ENCODE results near the gene BOC. TPM values are rescaled to one million over a fixed set of nuclear protein-coding genes. Genes with fewer than 3 reads are reported as not detected.

Gene BOC
- total RNA-seq, 1 donor from 2014 or later = 7.1 TPM

DNA sequence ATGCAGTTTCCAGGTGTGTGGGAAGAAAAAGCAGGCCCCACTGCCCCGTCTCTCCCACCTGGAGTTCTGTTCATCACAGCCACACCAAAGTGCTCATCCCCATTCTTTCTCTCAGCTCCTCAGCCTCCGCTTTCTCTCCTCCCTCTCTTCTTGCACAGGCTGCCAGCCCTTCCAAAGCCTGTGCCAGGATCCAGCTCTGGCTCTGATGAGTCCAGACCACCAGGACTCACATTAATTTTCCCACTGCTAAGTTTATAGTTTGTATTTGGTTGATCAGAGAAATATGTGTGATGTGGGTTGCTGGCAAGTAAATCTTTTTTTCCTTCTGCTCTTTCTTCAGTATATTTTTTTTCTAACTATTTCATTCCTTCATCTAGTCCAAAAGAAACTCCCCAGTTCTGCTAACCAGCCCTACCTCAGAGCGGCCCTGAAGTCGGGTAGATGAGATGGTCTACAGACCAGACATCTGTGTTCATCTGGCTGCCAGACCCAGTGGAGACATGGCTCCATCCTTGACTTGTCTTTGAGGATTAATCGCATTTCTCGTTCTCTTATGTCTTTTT lies 49.8 kb downstream of the BOC start:
- DNase-seq (ENCODE audit: missing footprints) = no peak
- peak; percentile 57 for ATAC-seq
- intact Hi-C loops (cut with DNase I) = no loop called here

DNA sequence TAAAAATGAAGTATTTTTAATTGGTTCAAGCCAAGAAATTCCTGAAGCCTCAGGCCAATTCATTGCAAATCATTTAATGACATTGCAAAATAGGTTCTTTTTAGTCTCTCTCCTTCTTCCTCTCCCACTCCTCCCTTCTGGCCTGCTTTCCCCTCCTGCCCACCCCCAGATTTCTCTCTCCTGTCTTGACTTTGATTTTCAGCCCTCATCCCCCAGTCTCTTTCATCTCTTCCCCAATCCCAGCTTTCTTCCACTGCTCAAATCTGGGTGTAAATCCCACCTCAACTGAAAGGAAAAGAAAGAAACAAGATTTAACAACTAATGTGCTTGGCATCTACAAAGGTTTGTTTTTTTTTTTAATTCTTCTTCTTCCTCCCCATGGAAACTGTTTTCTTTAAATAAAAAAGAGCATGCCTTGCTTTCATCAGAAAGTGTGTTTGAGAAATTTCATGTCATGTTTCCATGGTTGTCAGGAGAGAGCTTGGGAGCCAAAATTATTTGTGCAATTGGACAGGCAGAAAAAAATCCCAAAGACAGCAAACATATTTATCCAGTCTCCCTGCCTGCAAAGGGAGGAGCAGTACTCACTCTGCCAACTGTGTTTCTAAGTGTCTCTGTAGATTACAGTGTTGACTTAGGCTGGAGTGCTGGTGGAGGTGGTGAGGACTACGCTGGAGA lies 50.4 kb downstream of the BOC start:
- ATAC-seq = peak; percentile 94
- intact Hi-C loops (cut with DNase I) = no loop called here
- DNase-seq (ENCODE audit: missing footprints) = no peak

- ATAC-seq = no peak
- no peak for DNase-seq (ENCODE audit: missing footprints)
- intact Hi-C loops (cut with DNase I) = no loop called here
These were observed 50.9 kb downstream of the BOC start for GRCh38 chr3:113262304-113262665.

DNA sequence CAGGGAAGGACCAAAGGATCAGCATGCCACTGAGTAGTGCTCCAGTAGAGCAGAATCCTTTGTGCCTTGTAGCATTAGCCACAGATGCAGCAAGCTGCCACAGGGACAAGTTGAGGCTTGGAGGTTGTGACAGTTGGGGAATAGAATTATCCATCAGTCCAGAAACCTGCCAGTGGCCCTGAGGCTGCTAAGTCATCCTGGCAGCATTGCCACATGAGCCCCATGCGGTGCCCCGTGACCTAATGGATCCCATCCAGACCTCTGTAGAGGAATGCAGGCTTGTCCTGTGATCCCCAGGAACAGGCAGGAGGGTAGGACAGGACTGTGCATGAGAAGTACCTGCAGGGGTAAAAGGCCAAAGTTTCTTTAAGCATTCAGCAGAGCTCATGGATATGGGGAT lies 51.7 kb downstream of the BOC start:
- DNase-seq (ENCODE audit: missing footprints) (no peak), ATAC-seq (no peak)
- intact Hi-C loops (cut with DNase I) = no loop called here

DNA sequence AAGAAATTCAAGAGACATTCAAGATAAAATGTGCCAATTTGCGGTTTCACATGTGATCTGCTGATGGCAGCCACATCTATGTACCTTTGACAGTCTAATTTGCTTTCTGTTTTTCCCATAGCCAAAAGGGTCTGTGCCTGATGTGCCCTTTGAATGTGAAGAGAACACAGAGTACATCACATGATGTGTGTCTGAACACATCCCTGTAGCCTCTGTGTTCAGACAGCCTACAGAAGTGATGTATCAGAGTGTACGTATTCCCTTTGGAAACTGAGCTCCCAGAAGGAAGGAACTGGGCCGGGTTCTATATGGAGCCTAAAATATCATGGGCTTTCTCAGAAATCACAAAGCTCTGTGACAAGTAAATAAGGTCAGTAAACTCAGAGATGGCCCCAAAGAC lies 52.4 kb downstream of the BOC start:
- ATAC-seq (no peak), DNase-seq (ENCODE audit: missing footprints) (no peak)
- intact Hi-C loops (cut with DNase I) = no loop called here

DNA sequence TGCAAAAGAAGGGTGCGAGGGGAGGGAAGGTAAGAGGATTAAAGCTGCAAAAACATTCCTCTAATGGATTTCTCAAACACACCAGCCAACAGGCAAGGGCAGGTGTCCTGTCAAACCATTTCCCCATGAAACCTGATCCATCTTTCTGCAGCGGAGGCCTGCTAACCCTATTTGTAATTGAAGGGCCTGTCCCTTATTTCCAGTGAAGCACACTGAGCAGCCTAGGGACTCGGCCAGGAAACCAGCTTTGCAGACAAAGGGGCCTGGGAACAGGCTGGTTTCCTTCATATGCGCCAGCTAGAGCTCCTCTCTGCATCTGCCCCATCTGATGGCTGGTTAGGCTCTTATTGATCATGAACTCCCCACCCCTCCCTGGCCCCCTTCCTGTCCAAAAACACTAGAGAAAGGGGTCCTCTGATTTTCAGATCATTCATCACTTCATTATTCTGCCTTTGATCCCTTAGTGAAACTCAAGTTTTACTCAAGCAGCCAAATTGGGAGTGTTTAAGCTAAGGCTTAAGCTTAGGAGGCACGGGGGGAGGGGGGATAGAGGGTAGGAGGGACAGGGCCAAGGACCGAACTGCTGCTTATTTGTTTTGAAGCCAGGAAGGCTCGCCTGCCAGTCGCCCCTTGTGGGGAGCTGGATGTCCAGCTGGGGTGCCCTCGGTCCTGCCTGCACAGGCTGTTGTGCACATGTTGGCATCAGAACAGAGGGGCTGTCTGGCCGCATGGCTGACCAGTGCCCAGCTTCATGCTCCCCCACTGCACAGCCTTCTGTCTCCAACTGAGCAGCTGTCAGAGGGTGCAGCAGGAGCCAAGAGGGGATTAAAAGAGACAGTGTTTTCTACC lies 53.1 kb downstream of the BOC start:
- intact Hi-C loops (cut with DNase I) = no loop called here
- no peak for ATAC-seq
- DNase-seq (ENCODE audit: missing footprints) = no peak

DNA sequence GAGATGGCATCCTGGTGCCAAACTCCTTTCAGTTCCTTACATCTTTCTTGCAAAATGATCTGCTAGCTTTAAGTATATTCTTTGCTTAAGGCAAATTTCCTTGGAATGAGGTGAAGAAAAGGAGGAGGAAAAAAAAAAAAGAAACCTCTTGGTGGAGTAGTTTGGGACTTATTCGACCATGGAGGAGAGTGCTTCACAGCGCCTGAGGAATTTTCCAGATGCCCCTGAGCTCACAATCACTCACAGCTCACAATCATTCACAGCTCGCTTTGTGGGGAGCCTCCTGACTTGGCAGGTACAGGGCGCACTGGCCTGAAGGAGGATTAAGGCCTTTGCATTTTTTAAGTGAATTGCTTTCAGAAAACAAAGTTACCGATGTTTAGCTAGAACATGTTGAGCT lies 53.9 kb downstream of the BOC start:
- intact Hi-C loops (cut with DNase I) = no loop called here
- ATAC-seq = no peak
- no peak for DNase-seq (ENCODE audit: missing footprints)

- DNase-seq (ENCODE audit: missing footprints) = no peak
- intact Hi-C loops (cut with DNase I) = no loop called here
- ATAC-seq = no peak
These were observed 55.4 kb downstream of the BOC start for GRCh38 chr3:113266738-113267137.

DNA sequence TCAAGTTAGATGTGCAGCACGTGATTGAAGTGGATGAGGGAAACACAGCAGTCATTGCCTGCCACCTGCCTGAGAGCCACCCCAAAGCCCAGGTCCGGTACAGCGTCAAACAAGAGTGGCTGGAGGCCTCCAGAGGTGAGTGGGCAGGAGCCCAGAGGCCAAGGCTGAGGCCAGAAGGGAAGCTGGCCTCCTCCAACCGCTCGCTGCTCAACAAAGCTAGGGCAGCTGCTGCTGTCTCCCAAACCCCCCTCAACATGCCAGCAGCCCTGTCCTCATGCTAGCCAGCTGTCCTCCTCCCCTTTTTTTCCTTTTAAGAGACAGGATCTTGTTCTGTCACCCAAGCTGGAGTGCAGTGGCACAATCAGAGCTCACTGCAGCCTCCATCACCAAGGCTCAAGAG lies 57.0 kb downstream of the BOC start:
- intact Hi-C loops (cut with DNase I) = no loop called here
- DNase-seq (ENCODE audit: missing footprints) = no peak
- no peak for ATAC-seq

GRCh38 chr3:113268942-113269341 lies 57.6 kb downstream of the BOC start:
- intact Hi-C loops (cut with DNase I) = no loop called here
- ATAC-seq = no peak

DNA sequence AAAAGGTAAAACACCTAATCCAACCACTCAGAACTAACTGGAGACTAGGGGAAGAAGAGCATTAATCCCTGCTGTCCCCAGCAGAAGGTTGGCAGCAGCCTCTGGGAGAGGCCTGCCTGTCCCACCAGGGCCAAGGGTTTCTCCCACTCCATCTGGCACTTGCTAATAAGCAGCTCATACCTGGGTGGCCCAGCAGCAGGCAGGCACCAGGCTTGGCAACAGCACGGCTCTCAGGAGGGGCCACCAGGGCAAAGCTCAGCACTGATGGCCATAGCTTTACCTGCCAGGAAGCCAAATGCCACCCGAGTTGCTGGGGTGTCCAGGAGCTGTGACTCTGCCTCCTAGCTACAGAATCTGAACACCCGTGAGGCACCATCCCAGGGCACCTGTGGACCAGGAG lies 58.3 kb downstream of the BOC start:
- ATAC-seq = no peak
- intact Hi-C loops (cut with DNase I) = no loop called here
- no peak for DNase-seq (ENCODE audit: missing footprints)

More at GRCh38 chr3:113268942-113269341, 57.6 kb downstream of the BOC start:
- no peak for DNase-seq (ENCODE audit: missing footprints)

DNA sequence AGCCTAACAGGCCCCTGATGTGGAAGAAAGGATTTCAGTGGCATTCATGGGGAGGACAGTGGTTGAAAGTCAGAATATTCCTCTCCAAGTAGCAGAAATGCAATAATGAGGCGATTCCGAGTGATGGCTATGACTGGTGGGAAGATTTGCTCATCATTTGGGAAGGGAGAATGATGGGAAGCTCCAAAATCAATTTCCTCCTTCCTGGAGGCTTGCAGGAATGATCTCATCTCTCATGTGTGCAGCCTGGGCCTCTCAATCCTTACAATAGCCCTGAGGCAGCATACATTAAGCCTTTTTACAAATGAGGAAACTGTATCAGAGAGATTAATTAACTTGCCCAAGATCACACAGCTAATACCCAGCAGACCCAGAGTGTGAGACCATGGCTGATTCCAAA lies 58.7 kb downstream of the BOC start:
- ATAC-seq (no peak), DNase-seq (ENCODE audit: missing footprints) (no peak)
- intact Hi-C loops (cut with DNase I) = no loop called here

GRCh38 chr3:113270786-113271185 lies 59.4 kb downstream of the BOC start:
- ATAC-seq (no peak), DNase-seq (ENCODE audit: missing footprints) (no peak)
- intact Hi-C loops (cut with DNase I) = no loop called here

DNA sequence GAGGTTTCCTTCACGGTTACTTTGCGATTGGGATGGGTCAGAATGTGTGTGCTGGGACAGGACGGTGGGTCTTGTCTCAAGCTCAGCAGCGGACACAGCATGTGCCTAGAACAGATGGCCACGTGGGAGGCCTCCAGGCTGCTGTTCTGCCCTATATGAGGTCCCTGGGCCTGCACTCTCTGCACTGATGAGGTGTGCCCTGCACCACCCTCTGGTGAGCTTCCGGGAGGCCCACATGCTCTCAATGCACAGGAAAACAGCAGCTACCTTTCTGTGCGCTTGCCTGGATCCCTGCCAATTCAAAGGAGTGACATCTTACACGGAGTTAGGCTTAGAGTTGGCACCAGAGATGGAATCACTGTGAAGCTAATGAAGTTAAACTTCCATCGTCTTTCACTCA lies 59.8 kb downstream of the BOC start:
- ATAC-seq (no peak), DNase-seq (ENCODE audit: missing footprints) (no peak)
- intact Hi-C loops (cut with DNase I) = no loop called here

- intact Hi-C loops (cut with DNase I) = no loop called here
- ATAC-seq = no peak
- DNase-seq (ENCODE audit: missing footprints) = no peak
These were observed 60.4 kb downstream of the BOC start for GRCh38 chr3:113271594-113272384.

- DNase-seq (ENCODE audit: missing footprints) (no peak), ATAC-seq (no peak)
- intact Hi-C loops (cut with DNase I) = no loop called here
These were observed 61.0 kb downstream of the BOC start for GRCh38 chr3:113272385-113272779.

GRCh38 chr3:113273011-113273410 lies 61.7 kb downstream of the BOC start:
- no peak for DNase-seq (ENCODE audit: missing footprints)
- intact Hi-C loops (cut with DNase I) = no loop called here
- no peak for ATAC-seq

GRCh38 chr3:113273604-113274378 lies 62.4 kb downstream of the BOC start:
- ATAC-seq (no peak), DNase-seq (ENCODE audit: missing footprints) (no peak)
- intact Hi-C loops (cut with DNase I) = no loop called here

Data from Right ventricle myocardium inferior (tissue), 1 donor.